ENCODE results near the gene WIPF3.

Gene WIPF3

DNA sequence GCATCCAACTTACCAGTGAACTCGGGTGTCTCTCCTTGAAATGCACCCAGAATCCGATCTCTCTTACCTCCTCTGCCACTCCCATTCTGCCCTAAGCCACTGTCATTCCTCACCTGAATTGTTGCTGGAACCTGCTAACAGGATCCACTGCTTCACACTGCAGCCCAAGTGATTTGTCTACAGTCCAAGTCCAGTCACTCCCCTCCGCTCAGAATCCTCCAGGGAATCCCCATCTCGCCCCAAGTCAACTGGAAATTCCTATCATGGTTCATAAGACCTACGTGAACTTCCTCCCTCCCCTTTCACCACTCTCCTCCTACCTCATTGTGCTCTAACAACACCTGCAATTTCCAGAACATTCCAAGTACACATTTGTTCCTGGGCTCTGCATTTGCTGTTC is 92.0 kb downstream of the WIPF3 start:
- no peak overlapping the region for H3K4me3 ChIP-seq (ENCODE audit: low read length)
- TF ChIP-seq, protein P1, sequence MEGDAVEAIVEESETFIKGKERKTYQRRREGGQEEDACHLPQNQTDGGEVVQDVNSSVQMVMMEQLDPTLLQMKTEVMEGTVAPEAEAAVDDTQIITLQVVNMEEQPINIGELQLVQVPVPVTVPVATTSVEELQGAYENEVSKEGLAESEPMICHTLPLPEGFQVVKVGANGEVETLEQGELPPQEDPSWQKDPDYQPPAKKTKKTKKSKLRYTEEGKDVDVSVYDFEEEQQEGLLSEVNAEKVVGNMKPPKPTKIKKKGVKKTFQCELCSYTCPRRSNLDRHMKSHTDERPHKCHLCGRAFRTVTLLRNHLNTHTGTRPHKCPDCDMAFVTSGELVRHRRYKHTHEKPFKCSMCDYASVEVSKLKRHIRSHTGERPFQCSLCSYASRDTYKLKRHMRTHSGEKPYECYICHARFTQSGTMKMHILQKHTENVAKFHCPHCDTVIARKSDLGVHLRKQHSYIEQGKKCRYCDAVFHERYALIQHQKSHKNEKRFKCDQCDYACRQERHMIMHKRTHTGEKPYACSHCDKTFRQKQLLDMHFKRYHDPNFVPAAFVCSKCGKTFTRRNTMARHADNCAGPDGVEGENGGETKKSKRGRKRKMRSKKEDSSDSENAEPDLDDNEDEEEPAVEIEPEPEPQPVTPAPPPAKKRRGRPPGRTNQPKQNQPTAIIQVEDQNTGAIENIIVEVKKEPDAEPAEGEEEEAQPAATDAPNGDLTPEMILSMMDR (conservative IDR thresholded peaks at IDR 0.05; ENCODE audit: low read length): no peak
- DNase-seq (ENCODE audit: low read depth): no peak

- TF ChIP-seq, protein P1 (conservative IDR thresholded peaks at IDR 0.05; ENCODE audit: low read length): no peak
- no peak for DNase-seq (ENCODE audit: low read depth)
- no peak overlapping the region for H3K4me3 ChIP-seq (ENCODE audit: low read length)
These were observed 94.4 kb downstream of the WIPF3 start for GRCh38 chr7:29900745-29901144.

GRCh38 chr7:29906200-29907022 is 100.1 kb downstream of the WIPF3 start:
- no peak for DNase-seq (ENCODE audit: low read depth)
- no peak overlapping the region for H3K4me3 ChIP-seq (ENCODE audit: low read length)
- TF ChIP-seq, protein P1 (conservative IDR thresholded peaks at IDR 0.05; ENCODE audit: low read length): no peak

DNA sequence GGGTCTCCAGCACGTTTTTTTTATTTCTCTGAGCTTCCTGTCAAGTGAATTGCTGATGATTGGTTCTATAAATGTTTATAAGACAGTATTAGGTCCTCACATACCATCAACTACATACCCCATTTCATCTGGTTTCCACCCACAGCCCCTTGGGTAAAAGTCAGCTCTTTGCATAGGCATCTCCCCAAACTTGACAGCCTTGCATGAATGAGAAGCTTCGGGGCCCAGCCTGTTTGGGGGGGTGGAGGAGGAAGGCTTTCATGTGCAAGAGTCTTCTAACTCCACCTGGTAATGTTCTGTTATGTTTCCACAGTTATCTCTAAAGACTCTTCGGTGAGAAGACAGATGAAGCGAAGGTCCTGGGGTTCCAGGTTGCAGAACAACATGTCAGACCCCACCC is 107.9 kb downstream of the WIPF3 start:
- no peak overlapping the region for H3K4me3 ChIP-seq (ENCODE audit: low read length)
- TF ChIP-seq, protein P1 (conservative IDR thresholded peaks at IDR 0.05; ENCODE audit: low read length): no peak
- DNase-seq (ENCODE audit: low read depth): no peak

DNA sequence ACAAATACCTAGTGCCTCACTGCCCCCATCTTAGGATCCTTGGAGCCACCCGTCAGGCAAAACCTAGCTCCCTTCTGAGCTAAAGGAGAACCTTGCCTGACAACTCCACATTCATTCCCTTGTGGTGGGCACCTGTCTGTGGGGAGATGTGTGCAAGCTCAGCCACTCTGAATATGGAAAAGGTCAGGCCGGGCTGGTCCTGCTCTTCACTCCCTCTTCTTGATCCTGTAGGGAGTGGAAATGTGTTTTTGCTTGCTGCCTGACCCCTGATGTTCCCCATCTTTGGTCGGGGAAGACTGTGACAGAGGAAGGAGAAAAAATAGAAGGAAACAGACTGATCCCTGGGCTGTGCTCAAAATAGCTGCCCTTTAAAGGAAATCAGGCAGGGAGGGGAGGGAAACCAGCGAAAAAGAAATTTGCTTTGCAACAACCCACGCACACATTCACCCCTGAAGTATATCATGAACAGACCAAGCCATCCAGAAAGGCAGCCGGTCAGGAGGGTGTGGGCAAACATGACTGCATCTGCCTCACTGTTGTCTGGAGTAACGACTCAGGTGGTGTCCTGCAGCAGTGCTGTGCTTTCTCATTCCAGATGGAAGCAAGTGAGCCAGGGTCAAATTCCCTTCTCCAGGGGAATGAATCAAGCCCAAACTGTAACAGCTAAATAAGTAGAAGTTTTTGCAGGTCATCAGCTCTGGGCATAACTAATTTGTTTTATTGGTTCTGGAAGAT is 109.3 kb downstream of the WIPF3 start:
- TF ChIP-seq, protein P1 (conservative IDR thresholded peaks at IDR 0.05; ENCODE audit: low read length): no peak
- no peak overlapping the region for H3K4me3 ChIP-seq (ENCODE audit: low read length)
- peak; percentile 21 for DNase-seq (ENCODE audit: low read depth)

DNA sequence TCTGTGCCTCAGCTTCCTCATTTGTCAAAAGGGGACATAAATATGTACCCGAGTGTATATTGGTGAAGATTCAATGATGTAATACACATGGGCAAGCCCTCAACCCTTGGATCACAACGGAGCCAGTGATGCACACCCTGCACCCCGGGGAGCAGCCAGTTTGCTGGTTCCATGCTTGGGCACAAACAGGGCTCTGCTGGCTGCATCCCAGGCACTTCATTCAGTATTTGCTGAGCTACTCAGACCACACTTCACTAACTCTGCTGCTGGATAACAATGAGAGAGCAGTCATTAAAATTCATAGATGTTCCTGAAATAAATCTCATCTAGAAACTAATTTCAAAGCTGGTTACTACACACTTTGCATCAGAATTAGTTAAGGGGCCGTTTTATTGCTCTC is 111.3 kb downstream of the WIPF3 start:
- DNase-seq (ENCODE audit: low read depth): no peak
- TF ChIP-seq, protein P1 (conservative IDR thresholded peaks at IDR 0.05; ENCODE audit: low read length): no peak
- H3K4me3 ChIP-seq (ENCODE audit: low read length): no peak overlapping the region

- TF ChIP-seq, protein P1 (conservative IDR thresholded peaks at IDR 0.05; ENCODE audit: low read length): no peak
- H3K4me3 ChIP-seq (ENCODE audit: low read length): no peak overlapping the region
- DNase-seq (ENCODE audit: low read depth): no peak
These were observed 112.5 kb downstream of the WIPF3 start for GRCh38 chr7:29918850-29919249.
